ENCODE measurements around the gene TBL3. TPM values are rescaled to one million over a fixed set of nuclear protein-coding genes. Genes with fewer than 3 reads are reported as not detected.

Gene TBL3
- total RNA-seq, 1 donor from 2014 or later: 30.7 TPM

GRCh38 chr16:1963806-1964505 lies 7.9 kb upstream of the TBL3 start:
- peak overlapping the region; percentile 46 for H3K27ac Mint-ChIP-seq
- H2AFZ ChIP-seq (replicated peaks): no peak overlapping the region
- H4K20me1 ChIP-seq (ENCODE audit: low read depth): peaks cover 44% of the 10 kb centered on the region
- H3K27me3 Mint-ChIP-seq (ENCODE audit: insufficient read depth, low read depth): no peaks in the 10 kb centered on the region
- peak overlapping the region; percentile 92 for H3K27ac ChIP-seq
- H3K27me3 ChIP-seq: no peaks in the 10 kb centered on the region
- peaks cover 24% of the 10 kb centered on the region for H3K4me1 ChIP-seq
- peaks cover 12% of the 10 kb centered on the region for H3K36me3 Mint-ChIP-seq
- no peaks in the 10 kb centered on the region for H3K9me3 ChIP-seq (ENCODE audit: low read depth)
- peaks cover 52% of the 10 kb centered on the region for H3K79me2 ChIP-seq (ENCODE audit: low read depth)
- peak overlapping the region; percentile 96 for H3K4me2 ChIP-seq
- TF ChIP-seq EZH2phosphoT487 (IDR thresholded peaks at IDR 0.05): no peak
- no peak for TF ChIP-seq EZH2 (IDR thresholded peaks at IDR 0.05)
- peak; percentile 27 for TF ChIP-seq CTCF (IDR thresholded peaks at IDR 0.05)
- no peaks in the 10 kb centered on the region for H3K36me3 ChIP-seq
- H3K9me3 Mint-ChIP-seq: no peaks in the 10 kb centered on the region
- peak overlapping the region; percentile 98 for H3K4me3 ChIP-seq
- H3K9ac ChIP-seq: peak overlapping the region; percentile 93
- H3K4me3 Mint-ChIP-seq: peak overlapping the region; percentile 95
- peaks cover 34% of the 10 kb centered on the region for H3K4me1 Mint-ChIP-seq
- DNase-seq (ENCODE audit: low spot score): peak; percentile 56
- H3F3A ChIP-seq (ENCODE audit: low read depth): peaks cover 44% of the 10 kb centered on the region

GRCh38 chr16:1964506-1965395 lies 7.1 kb upstream of the TBL3 start, which contains the start of gene RPS2:
RPS2 (minus strand) TSS chr16:1964826; CDS start chr16:1964625, 201 bp downstream.
- TF ChIP-seq EZH2phosphoT487 (IDR thresholded peaks at IDR 0.05): no peak
- TF ChIP-seq EZH2 (IDR thresholded peaks at IDR 0.05): no peak
- TF ChIP-seq CTCF (IDR thresholded peaks at IDR 0.05): no peak

GRCh38 chr16:1965396-1966001 lies 6.4 kb upstream of the TBL3 start:
- Histone ChIP-seq H3K4me1 (peaks cover 21% of the 10 kb centered on the region), H3K27me3 (no peaks in the 10 kb centered on the region), H3K9ac (peak overlapping the region; percentile 98), H3K27ac (no peak overlapping the region), H3F3A (ENCODE audit: low read depth) (peaks cover 42% of the 10 kb centered on the region), H4K20me1 (ENCODE audit: low read depth) (peaks cover 40% of the 10 kb centered on the region), H3K79me2 (ENCODE audit: low read depth) (peaks cover 41% of the 10 kb centered on the region), H3K4me2 (peak overlapping the region; percentile 90), H3K9me3 (ENCODE audit: low read depth) (no peaks in the 10 kb centered on the region), H2AFZ (replicated peaks) (no peak overlapping the region), H3K4me3 (peak overlapping the region; percentile 98), H3K36me3 (no peaks in the 10 kb centered on the region)
- Mint-ChIP-seq H3K9me3 (no peaks in the 10 kb centered on the region), H3K27me3 (ENCODE audit: insufficient read depth, low read depth) (no peaks in the 10 kb centered on the region), H3K4me1 (peaks cover 28% of the 10 kb centered on the region), H3K27ac (peak overlapping the region; percentile 50), H3K4me3 (peak overlapping the region; percentile 95), H3K36me3 (peaks cover 12% of the 10 kb centered on the region)
- no peak for TF ChIP-seq EZH2phosphoT487 (IDR thresholded peaks at IDR 0.05)
- DNase-seq (ENCODE audit: low spot score): no peak

More at GRCh38 chr16:1964506-1965395, 7.1 kb upstream of the TBL3 start, which contains the start of gene RPS2:
- Histone ChIP-seq H3K9ac (peak within 1 kb of the TSS; percentile 98), H3K4me1 (peaks cover 24% of the 10 kb centered on the region), H3K36me3 (no peaks in the 10 kb centered on the region), H3F3A (ENCODE audit: low read depth) (peaks cover 42% of the 10 kb centered on the region), H2AFZ (replicated peaks) (peak within 1 kb of the TSS; percentile 95), H4K20me1 (ENCODE audit: low read depth) (peaks cover 44% of the 10 kb centered on the region), H3K9me3 (ENCODE audit: low read depth) (no peaks in the 10 kb centered on the region), H3K27me3 (no peaks in the 10 kb centered on the region), H3K79me2 (ENCODE audit: low read depth) (peaks cover 49% of the 10 kb centered on the region), H3K27ac (peak within 1 kb of the TSS; percentile 92), H3K4me3 (peak within 1 kb of the TSS; percentile 98), H3K4me2 (peak within 1 kb of the TSS; percentile 96)
- Mint-ChIP-seq H3K36me3 (peaks cover 12% of the 10 kb centered on the region), H3K4me1 (peaks cover 34% of the 10 kb centered on the region), H3K27ac (peak within 1 kb of the TSS; percentile 74), H3K9me3 (no peaks in the 10 kb centered on the region), H3K4me3 (peak within 1 kb of the TSS; percentile 95), H3K27me3 (ENCODE audit: insufficient read depth, low read depth) (no peaks in the 10 kb centered on the region)
- peak; percentile 100 for DNase-seq (ENCODE audit: low spot score)
